Epidermal melanocyte (primary cell): Measurements from ENCODE around the gene PDCD1.

Experiments used
- DNase-seq: peaks from one replicate; pipeline ENCODE4 v3.0.0; 2011; ENCODE audit warnings: low spot score; ENCODE audit not compliant: insufficient read length

PDCD1 gene

GRCh38 chr2:241852981-241853631 lies 5.6 kb downstream of the PDCD1 start:
- no peak for DNase-seq

DNA sequence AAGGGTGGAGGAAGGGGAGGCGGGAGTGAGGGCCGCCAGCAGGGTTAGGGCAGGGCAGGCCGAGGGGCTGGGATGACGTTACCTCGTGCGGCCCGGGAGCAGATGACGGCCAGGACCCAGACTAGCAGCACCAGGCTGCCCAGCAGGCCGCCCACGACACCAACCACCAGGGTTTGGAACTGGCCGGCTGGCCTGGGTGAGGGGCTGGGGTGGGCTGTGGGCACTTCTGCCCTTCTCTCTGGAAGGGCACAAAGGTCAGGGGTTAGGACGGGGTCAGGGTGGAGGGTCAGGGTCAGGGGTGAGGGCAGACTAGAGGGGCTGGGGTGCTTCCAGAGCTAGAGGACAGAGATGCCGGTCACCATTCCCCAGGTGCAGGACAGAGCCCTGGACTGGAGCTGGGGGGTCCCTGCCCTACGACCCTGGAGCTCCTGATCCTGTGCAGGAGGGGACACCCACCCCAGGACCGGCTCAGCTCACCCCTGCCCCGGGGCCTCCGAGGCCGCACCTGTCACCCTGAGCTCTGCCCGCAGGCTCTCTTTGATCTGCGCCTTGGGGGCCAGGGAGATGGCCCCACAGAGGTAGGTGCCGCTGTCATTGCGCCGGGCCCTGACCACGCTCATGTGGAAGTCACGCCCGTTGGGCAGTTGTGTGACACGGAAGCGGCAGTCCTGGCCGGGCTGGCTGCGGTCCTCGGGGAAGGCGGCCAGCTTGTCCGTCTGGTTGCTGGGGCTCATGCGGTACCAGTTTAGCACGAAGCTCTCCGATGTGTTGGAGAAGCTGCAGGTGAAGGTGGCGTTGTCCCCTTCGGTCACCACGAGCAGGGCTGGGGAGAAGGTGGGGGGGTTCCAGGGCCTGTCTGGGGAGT lies 6.3 kb downstream of the PDCD1 start:
- no peak for DNase-seq

GRCh38 chr2:241851325-241852115 lies 7.2 kb downstream of the PDCD1 start:
- DNase-seq, result no peak

DNA sequence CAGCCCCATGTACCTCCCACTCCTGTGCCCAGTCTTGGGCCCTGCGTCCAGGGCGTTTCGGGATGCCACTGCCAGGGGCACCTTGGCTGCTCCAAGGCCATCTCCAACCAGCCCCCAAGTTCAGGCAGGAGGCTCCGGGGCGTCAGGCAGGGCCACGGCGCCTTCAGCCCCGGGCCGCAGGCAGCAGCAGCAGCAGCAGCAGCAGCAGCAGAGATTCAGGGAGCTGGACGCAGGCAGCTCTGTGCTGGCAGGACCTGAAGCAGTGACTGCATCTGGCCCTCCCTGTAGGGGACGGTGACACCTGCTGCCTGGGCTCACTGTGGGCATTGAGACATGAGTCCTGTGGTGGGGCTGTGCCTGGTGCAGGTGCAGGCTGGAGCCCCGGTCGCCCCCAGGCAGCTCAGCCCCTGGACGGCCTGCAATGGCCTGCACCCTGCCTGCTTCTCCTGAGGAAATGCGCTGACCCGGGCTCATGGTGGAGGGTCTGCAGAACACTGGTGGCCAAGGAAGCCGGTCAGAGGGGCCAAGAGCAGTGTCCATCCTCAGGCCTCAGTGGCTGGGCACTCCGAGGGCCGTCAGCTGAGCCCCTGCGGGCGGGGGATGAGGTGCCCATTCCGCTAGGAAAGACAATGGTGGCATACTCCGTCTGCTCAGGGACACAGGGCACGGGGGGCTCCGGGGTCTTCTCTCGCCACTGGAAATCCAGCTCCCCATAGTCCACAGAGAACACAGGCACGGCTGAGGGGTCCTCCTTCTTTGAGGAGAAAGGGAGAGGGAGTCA lies 8.0 kb downstream of the PDCD1 start:
- no peak for DNase-seq

GRCh38 chr2:241849616-241850543 lies 8.8 kb downstream of the PDCD1 start:
- peak; percentile 13 for DNase-seq

DNA sequence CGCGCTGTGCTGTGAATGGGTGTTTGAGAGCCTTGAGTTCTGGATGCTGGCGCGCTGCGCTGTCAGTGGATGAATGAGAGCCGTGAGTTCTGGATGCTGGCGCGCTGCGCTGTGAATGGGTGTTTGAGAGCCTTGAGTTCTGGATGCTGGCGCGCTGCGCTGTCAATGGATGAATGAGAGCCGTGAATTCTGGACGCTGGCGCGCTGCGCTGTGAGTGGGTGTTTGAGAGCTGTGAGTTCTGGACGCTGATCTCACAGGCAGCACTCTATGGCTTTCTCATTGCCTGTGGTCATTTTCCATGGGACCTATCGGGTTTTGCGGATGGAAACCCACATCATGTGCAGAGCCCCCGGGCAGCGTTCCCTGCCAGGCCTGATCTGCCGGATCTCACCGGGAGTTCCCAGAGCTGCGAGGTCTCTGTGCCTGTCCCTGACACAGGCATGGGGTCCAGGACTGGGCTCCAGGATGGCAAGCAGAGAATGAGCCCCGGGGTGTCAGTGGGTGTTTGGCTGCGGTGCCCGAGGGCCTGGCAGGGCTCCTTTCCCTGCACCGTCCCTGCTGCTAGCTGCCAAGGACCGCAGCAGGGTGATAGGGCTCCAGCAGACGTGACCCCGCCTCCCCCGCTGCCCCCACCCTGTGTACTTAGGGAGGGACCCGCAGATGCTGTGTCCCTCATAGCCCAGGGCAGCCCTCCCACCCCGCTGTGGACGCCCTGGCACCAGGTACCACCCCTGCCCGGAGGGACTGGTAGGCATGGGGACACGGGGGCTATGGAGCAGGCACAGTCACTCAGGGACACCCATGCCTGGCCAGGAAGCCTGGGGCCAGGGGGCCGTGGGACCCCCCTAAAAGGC lies 9.7 kb downstream of the PDCD1 start:
- no peak for DNase-seq

DNA sequence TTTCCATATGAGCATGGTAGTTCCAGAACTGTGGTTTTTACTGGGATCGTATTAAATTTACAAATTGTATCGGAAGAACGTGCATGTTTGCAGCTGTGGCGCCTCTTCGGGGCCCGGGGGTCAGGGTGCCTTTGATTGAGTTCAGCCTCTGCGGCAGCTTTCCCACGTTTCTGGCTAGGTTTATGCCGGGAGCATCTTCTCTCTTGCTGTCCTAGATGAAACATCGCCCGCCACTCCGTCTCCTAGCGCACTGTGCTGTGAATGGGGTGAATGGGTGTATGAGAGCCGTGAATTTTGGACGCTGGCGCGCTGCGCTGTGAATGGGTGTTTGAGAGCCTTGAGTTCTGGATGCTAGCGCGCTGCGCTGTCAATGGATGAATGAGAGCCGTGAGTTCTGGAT lies 12.3 kb downstream of the PDCD1 start:
- peak; percentile 13 for DNase-seq

GRCh38 chr2:241844831-241845578 lies 13.7 kb downstream of the PDCD1 start:
- DNase-seq, result peak; percentile 18

GRCh38 chr2:241844066-241844728 lies 14.5 kb downstream of the PDCD1 start:
- DNase-seq, result peak; percentile 46

GRCh38 chr2:241843321-241844065 lies 15.2 kb downstream of the PDCD1 start:
- no peak for DNase-seq

DNA sequence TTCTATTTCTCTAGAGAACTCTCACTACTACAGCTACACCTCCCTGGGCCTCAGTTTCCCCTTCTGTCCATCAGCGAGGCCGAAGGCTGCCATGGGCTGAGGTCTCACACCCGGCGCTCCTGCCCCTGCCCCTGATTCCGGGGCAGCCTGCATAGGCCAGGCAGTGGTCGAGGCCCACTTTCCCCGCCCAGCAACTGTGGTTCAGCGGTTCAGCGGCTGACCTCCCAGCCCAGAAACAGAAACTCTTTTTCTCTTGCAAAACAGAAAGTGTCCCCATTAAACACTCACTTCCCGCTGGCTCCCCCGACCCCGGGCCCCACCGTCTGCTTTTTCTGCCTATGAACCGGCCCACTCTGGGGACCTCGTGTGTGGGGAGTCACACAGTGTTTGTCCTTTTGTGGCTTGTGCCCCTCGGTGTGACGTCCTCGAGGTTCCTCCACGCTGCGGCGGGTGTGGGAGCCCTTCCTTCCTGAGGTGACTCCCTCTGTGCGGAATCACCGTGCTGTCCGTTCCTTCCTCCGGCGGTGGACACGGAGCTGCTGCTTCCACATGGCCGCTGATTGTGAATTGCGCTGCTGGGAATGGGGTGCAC lies 16.0 kb downstream of the PDCD1 start:
- DNase-seq, result no peak

- peak; percentile 17 for DNase-seq
Observed at GRCh38 chr2:241842067-241842415, 16.7 kb downstream of the PDCD1 start.

- DNase-seq, result peak; percentile 12
Observed at GRCh38 chr2:241841181-241842066, 17.3 kb downstream of the PDCD1 start.

GRCh38 chr2:241837197-241837965 lies 21.3 kb downstream of the PDCD1 start:
- peak; percentile 7 for DNase-seq

- no peak for DNase-seq
Observed at GRCh38 chr2:241836292-241836691, 22.4 kb downstream of the PDCD1 start.
